Astrocyte (in vitro differentiated cells and primary cell): ENCODE results near the gene TOB1. TPM values are rescaled to one million over a fixed set of nuclear protein-coding genes. Genes with fewer than 3 reads are reported as not detected.

Experiments
- DNase-seq: peaks from one replicate; pipeline ENCODE4 v3.0.0-alpha.2; 2010; ENCODE audit warnings: low read depth
- FAIRE-seq: peaks from 2 replicates; lab custom pipeline; 2011; peaks lifted over from hg19 to GRCh38; lab: Jason Lieb, UNC
- H2AFZ ChIP-seq: 2 replicates; pipeline ENCODE4 v1.6.0; 2012; ENCODE audit warnings: low read depth, low read length, inconsistent platforms
- H3K27ac ChIP-seq: 2 replicates; pipeline ENCODE4 v1.5.1; 2011; ENCODE audit warnings: low read depth, low read length, inconsistent platforms
- H3K27me3 ChIP-seq: 2 replicates; pipeline ENCODE4 v1.6.0; 2011; ENCODE audit warnings: low read length, inconsistent platforms; ENCODE audit not compliant: insufficient read depth
- H3K36me3 ChIP-seq: 2 replicates; pipeline ENCODE4 v1.5.1; 2011; ENCODE audit warnings: low read length, inconsistent platforms; ENCODE audit not compliant: insufficient read depth
- H3K4me1 ChIP-seq: 2 replicates; pipeline ENCODE4 v1.5.1; 2011; ENCODE audit warnings: low read length, inconsistent platforms; ENCODE audit not compliant: insufficient read depth
- H3K4me2 ChIP-seq: 2 replicates; pipeline ENCODE4 v1.6.0; 2012; ENCODE audit warnings: low read length, inconsistent platforms
- H3K4me3 ChIP-seq: 2 replicates; pipeline ENCODE4 v1.5.1; 2011; ENCODE audit warnings: low read depth, mild to moderate bottlenecking, low read length, inconsistent platforms; ENCODE audit not compliant: insufficient read depth
- H3K79me2 ChIP-seq: 2 replicates; pipeline ENCODE4 v1.6.0; 2012; ENCODE audit warnings: mild to moderate bottlenecking, low read length, inconsistent platforms; ENCODE audit not compliant: insufficient read depth
- H3K9ac ChIP-seq: 2 replicates; pipeline ENCODE4 v1.6.0; 2012; ENCODE audit warnings: mild to moderate bottlenecking, low read length, inconsistent platforms
- H3K9me3 ChIP-seq: 2 replicates; pipeline ENCODE4 v1.5.1; 2012; ENCODE audit warnings: low read depth, mild to moderate bottlenecking, low read length, inconsistent platforms; ENCODE audit not compliant: insufficient read depth
- H4K20me1 ChIP-seq: 2 replicates; pipeline ENCODE4 v1.6.0; 2012; ENCODE audit warnings: low read length, inconsistent platforms; ENCODE audit not compliant: insufficient read depth
- H3K27ac Mint-ChIP-seq: one replicate; pipeline ENCODE4 v1.8.0; 2021; ENCODE audit warnings: mild to moderate bottlenecking, mixed read lengths; ENCODE audit not compliant: unreplicated experiment
- H3K27me3 Mint-ChIP-seq: one replicate; pipeline ENCODE4 v1.8.0; 2021; ENCODE audit warnings: low read depth, mixed read lengths; ENCODE audit not compliant: unreplicated experiment
- H3K36me3 Mint-ChIP-seq: one replicate; pipeline ENCODE4 v1.8.0; 2021; ENCODE audit warnings: low read depth, mixed read lengths; ENCODE audit not compliant: unreplicated experiment
- H3K4me1 Mint-ChIP-seq: one replicate; pipeline ENCODE4 v1.8.0; 2021; ENCODE audit warnings: low read depth, mixed read lengths; ENCODE audit not compliant: unreplicated experiment
- H3K4me3 Mint-ChIP-seq: one replicate; pipeline ENCODE4 v1.8.0; 2021; ENCODE audit warnings: mild to moderate bottlenecking, moderate library complexity, mixed read lengths; ENCODE audit not compliant: unreplicated experiment
- H3K9me3 Mint-ChIP-seq: one replicate; pipeline ENCODE4 v1.8.0; 2021; ENCODE audit warnings: mild to moderate bottlenecking, mixed read lengths; ENCODE audit not compliant: unreplicated experiment
- EZH2 ChIP-seq: IDR thresholded peaks from 2 replicates; pipeline ENCODE4 v1.6.1; 2012; ENCODE audit warnings: mild to moderate bottlenecking, low read length, inconsistent platforms; ENCODE audit not compliant: insufficient read depth
- total RNA-seq: library from RNA; stranded (reverse); gene quantifications from 2 replicates; pipeline ENCODE4 v1.2.1, GENCODE V29; 2021
- TF ChIP-seq, protein P1 (sequence below): IDR thresholded peaks from 2 replicates; pipeline ENCODE4 v1.5.1; 2011; ENCODE audit warnings: low read depth, mild to moderate bottlenecking, inconsistent platforms, low read length, moderate library complexity; ENCODE audit not compliant: insufficient read depth

Gene TOB1
- total RNA-seq, 1 donor from 2014 or later = 71.6 TPM

DNA sequence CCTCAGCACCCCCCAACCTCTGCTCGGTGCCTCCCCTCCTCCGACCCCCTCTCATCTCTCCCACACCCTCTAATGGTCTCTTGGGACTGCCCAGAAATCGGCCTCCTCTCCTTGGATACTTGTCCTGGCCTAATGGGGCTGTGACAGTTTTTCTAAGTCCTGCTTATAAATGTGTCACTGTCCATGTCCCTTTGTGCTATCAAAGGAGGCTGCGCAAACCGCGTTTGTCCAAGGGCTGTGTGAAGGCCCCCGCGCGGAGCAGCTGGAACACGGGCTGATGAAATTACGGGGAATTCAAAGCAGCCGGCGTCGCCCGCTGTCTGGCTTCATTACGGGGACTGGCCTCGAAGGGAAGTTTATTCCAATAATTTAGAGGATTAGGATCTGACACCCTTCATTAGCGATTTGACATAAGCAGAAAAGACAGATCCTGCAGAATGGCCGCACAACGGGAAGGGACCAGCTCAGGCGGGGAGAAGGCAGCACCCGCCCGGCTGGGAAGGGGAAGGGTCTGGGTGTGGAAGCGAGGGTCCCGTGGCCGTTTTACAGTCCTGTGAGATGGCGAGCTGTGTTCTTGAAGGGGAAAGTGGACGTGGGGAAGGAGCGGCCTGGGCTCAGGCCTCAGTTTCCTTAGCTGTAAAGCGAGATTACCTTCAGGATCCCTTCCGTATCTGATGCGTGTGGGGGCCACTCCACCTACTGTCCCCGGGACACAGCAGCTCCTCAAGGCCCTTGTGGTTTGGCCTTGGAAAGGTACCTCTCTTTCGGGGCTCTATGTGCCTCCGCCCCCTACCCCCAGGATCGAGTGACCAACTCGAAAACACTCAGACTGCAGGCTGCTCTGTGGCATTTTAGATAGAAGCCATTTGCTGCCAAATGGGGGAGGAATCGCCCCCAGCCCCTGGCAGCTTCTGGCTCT lies 32.4 kb downstream of the TOB1 start:
- Histone ChIP-seq H3K4me1 (peaks cover 10% of the 10 kb centered on the region), H3K36me3 (no peaks in the 10 kb centered on the region), H3K27ac (no peak overlapping the region), H3K27me3 (no peaks in the 10 kb centered on the region), H3K9me3 (no peaks in the 10 kb centered on the region), H4K20me1 (no peaks in the 10 kb centered on the region), H2AFZ (no peak overlapping the region), H3K79me2 (no peaks in the 10 kb centered on the region), H3K9ac (no peak overlapping the region), H3K4me3 (no peak overlapping the region), H3K4me2 (no peak overlapping the region)
- no peak for FAIRE-seq
- no peaks in the 10 kb centered on the region for H3K36me3 Mint-ChIP-seq
- peaks cover 15% of the 10 kb centered on the region for H3K4me1 Mint-ChIP-seq
- no peak overlapping the region for H3K4me3 Mint-ChIP-seq
- H3K27ac Mint-ChIP-seq = no peak overlapping the region
- no peak for DNase-seq
- H3K27me3 Mint-ChIP-seq = peaks cover 13% of the 10 kb centered on the region
- TF ChIP-seq, protein P1, sequence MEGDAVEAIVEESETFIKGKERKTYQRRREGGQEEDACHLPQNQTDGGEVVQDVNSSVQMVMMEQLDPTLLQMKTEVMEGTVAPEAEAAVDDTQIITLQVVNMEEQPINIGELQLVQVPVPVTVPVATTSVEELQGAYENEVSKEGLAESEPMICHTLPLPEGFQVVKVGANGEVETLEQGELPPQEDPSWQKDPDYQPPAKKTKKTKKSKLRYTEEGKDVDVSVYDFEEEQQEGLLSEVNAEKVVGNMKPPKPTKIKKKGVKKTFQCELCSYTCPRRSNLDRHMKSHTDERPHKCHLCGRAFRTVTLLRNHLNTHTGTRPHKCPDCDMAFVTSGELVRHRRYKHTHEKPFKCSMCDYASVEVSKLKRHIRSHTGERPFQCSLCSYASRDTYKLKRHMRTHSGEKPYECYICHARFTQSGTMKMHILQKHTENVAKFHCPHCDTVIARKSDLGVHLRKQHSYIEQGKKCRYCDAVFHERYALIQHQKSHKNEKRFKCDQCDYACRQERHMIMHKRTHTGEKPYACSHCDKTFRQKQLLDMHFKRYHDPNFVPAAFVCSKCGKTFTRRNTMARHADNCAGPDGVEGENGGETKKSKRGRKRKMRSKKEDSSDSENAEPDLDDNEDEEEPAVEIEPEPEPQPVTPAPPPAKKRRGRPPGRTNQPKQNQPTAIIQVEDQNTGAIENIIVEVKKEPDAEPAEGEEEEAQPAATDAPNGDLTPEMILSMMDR = no peak
- no peaks in the 10 kb centered on the region for H3K9me3 Mint-ChIP-seq

DNA sequence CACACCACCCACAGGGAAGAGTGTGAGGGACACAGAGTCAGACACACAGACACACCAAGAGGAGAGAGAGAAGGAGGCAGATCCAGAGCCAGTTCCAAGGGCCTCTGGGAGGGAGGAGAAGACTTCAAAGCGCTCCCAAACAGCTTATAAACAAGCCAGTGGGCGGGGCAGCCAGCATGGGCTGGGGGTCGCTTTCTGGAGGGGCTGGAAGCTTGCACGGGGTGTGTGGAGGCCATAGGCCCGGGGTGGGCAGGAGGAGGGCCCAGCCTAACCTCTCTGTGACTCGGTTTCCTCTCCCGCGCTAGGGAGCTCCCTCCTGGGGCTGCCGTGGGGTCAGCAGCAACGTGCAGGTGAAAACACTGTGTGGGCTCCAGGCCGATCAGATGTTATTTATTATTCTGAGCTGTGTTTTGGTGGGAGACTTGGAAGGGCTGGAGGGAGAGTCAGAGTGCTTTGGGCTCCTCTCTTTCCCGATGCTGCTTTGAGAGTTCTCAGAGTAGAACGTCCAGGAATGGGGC lies 33.2 kb downstream of the TOB1 start:
- no peaks in the 10 kb centered on the region for H3K9me3 ChIP-seq
- H3K4me3 ChIP-seq = no peak overlapping the region
- no peak overlapping the region for H3K27ac ChIP-seq
- no peak for FAIRE-seq
- TF ChIP-seq, protein P1 = no peak
- TF ChIP-seq EZH2 = no peak
- H3K4me2 ChIP-seq = no peak overlapping the region
- no peaks in the 10 kb centered on the region for H3K9me3 Mint-ChIP-seq
- H3K27ac Mint-ChIP-seq = no peak overlapping the region
- no peaks in the 10 kb centered on the region for H3K36me3 ChIP-seq
- H3K9ac ChIP-seq = no peak overlapping the region
- no peaks in the 10 kb centered on the region for H3K27me3 ChIP-seq
- no peak overlapping the region for H3K4me3 Mint-ChIP-seq
- no peak for DNase-seq
- peaks cover 11% of the 10 kb centered on the region for H3K27me3 Mint-ChIP-seq
- no peak overlapping the region for H2AFZ ChIP-seq
- peaks cover 15% of the 10 kb centered on the region for H3K4me1 Mint-ChIP-seq
- H4K20me1 ChIP-seq = no peaks in the 10 kb centered on the region
- H3K79me2 ChIP-seq = no peaks in the 10 kb centered on the region
- no peaks in the 10 kb centered on the region for H3K36me3 Mint-ChIP-seq
- H3K4me1 ChIP-seq = peaks cover 10% of the 10 kb centered on the region

DNA sequence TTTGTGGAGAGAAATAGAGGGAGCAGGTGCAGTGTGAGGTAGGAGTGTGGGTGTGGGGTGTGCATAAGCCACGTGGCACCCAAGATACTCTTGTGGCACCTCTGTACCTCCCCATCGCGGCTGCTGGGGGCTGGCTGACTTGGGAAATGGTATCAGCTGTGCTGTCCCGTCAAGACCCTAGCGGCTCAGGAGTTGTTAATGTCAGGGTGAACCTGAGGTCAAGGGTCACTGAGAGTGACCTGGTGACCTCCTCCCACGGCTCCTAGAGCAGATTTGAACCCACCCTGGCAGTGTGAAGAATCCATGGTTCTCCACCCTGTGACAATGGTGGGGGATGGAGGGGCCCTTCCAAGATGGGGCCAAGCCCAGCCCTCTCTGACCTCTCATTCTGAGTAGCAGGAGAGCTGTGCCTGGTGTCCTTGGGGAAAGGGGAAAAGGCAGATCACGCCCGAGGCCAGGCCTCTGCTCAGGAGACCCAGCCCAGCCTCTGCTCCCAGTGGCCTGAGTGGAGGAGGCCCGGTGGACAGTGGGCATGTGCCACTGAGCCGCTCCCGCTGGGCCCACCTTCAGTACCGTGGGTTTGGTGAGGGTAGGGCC lies 33.8 kb downstream of the TOB1 start:
- peaks cover 11% of the 10 kb centered on the region for H3K27me3 Mint-ChIP-seq
- no peak overlapping the region for H3K4me3 Mint-ChIP-seq
- Histone ChIP-seq H4K20me1 (no peaks in the 10 kb centered on the region), H3K79me2 (no peaks in the 10 kb centered on the region), H3K4me3 (no peak overlapping the region), H3K4me2 (no peak overlapping the region), H3K27ac (no peak overlapping the region), H2AFZ (no peak overlapping the region), H3K4me1 (peaks cover 10% of the 10 kb centered on the region), H3K9me3 (no peaks in the 10 kb centered on the region), H3K9ac (no peak overlapping the region), H3K36me3 (no peaks in the 10 kb centered on the region), H3K27me3 (peaks cover 2% of the 10 kb centered on the region)
- TF ChIP-seq EZH2 = no peak
- TF ChIP-seq, protein P1 = no peak
- peaks cover 15% of the 10 kb centered on the region for H3K4me1 Mint-ChIP-seq
- no peaks in the 10 kb centered on the region for H3K36me3 Mint-ChIP-seq
- FAIRE-seq (no peak), DNase-seq (no peak)
- no peak overlapping the region for H3K27ac Mint-ChIP-seq
- H3K9me3 Mint-ChIP-seq = no peaks in the 10 kb centered on the region
